GM12891 (cell line): Measurements from ENCODE around the gene PLCB1.

Experiments used
- PAX5 ChIP-seq: IDR thresholded peaks from 2 replicates; pipeline ENCODE4 v1.6.1; 2011; ENCODE audit warnings: low read length, moderate library complexity, mild to moderate bottlenecking; ENCODE audit not compliant: insufficient read depth, severe bottlenecking
- POLR2A ChIP-seq: IDR thresholded peaks from 2 replicates; pipeline ENCODE4 v1.6.1; 2011; ENCODE audit warnings: low read depth, low read length, control low read depth
- POLR2AphosphoS5 ChIP-seq: IDR thresholded peaks from 2 replicates; pipeline ENCODE4 v1.6.1; 2011; ENCODE audit warnings: low read depth, low read length, control low read depth
- POU2F2 ChIP-seq: IDR thresholded peaks from 2 replicates; pipeline ENCODE4 v1.6.1; 2011; ENCODE audit warnings: low read depth, mild to moderate bottlenecking, control low read depth, low read length, moderate library complexity
- SPI1 ChIP-seq: IDR thresholded peaks from 2 replicates; pipeline ENCODE4 v1.6.1; 2011; ENCODE audit warnings: low read depth, low read length, control low read depth
- TAF1 ChIP-seq: IDR thresholded peaks from 2 replicates; pipeline ENCODE4 v1.6.1; 2011; ENCODE audit warnings: low read depth, low read length, control low read depth

DNA sequence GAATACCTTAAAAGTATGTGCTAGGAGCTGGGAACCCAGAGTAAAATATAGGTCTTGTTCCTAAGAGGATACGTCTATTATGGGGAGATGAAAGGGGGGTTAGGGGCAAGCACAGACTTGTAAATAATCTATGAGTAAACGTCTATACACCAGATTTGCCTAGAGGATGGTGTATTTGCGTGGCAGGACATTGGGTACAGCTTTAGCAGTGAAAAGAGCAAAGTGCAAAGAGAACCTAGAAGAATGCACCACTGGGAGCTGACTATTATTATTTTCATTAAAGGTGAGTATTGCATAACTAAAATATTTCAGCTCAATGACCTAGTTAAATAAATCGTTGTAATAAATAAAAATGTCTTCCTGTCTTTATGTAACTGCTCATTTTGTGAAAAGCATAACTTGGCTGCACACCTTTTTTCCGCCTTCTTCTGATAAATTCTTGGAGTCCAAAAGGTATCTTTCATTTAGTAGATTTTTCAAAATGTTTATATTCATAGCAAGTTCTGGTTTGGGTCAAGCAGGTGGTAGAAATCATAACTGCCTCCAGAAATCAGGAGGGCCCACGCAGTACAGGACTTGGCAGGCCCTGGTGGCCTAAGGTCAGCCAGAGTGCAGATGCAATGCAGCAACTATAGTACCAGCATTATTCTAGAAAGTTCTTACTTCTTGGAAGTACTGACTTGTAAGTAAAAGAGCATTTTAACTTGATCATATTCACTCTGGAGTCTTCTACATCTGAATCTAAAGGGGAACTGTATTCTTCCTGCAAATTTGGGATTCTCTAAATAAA is 357.2 kb downstream of the PLCB1 start:
- no peak for TF ChIP-seq POLR2AphosphoS5
- no peak for TF ChIP-seq TAF1
- no peak for TF ChIP-seq POLR2A
- no peak for TF ChIP-seq PAX5
- no peak for TF ChIP-seq SPI1
- TF ChIP-seq POU2F2 = no peak
